HUDEP-2 (cell line): ENCODE measurements around the gene JAK1.
"Not testable (repeated sequence)": the region's sequence is repeated elsewhere in the genome, so short reads cannot be mapped to it uniquely, and the experiment has no call there.

ENCODE experiments used
- DNase-seq, 76 experiments: peaks; one replicate each; lab custom pipeline; 2025; ENCODE audit not compliant: unreplicated experiment in 76 of 76; lab: John Stamatoyannopoulos, UW

Gene JAK1

DNA sequence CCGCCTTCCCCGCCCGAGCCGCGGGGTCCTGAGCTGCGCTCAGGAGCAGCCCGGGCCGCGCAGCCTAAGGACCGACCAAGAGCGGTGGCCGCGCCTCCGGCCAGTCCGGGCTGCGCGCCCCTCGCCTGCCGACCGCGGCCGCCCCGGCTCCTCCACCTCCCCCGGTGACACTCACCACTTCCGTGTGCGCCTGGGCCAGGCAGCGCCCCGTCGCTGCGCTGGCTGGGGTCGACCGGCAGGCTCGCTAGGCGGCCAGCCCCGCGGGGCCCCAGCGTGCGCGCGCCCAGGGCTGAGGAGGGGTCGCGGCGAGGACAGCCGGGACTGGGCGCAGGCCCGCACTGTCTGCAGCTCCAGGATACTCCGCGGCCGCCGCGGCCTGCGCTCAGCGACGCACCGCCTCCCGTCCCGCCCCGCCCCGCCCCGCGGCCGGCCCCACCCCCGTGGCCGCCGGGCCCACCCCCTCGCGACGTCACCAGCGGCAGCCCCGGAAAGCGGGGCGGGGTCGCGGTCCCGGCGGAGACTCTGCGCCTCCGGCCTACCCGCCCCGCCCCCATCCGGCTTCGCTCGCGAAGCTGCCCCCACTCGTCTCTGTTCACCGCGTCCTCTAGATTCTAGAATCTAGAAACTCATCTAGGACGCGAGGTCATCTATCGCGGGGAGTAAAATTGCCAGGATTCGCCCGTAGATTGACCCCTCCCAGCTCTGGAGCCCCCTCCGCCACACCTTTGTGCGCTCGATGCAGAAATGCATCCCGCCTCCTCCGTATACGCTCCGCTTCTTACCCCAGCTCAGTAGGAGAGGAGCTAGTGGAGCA, at the start of gene JAK1:
JAK1 (minus strand) TSS at position 392 of the 814 bp plus-strand sequence. CDS start 80,285 bp downstream, outside the sequence.
- DNase-seq = peak in 64 of 76 experiments; percentile 16 to 82 (median 62)

GRCh38 chr1:65014321-65014720, 48.0 kb upstream of the JAK1 start:
- DNase-seq = no peak

- DNase-seq = no peak
These were observed 45.6 kb upstream of the JAK1 start for GRCh38 chr1:65011983-65012382.

- DNase-seq = no peak
These were observed 43.5 kb upstream of the JAK1 start for GRCh38 chr1:65009724-65010420.

GRCh38 chr1:65009176-65009575, 42.8 kb upstream of the JAK1 start:
- no peak for DNase-seq

DNA sequence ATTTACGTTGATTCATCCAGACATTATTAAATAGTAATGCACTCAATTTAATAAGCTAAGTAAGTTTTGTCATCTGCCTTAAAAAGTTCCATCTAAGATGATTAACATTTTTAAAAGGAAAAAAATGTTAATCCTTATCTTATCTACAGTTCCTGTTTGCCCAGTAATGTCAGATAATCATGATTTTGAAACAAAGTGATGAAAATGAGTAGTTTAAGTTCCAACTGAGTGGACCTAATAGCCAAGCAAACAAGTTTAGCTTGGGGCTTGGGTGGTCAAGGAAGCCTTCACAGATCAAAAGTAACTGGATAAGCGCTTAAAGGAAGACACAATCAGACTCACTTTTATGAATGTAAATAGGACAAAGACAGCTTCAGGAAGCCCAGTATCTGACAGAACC, 40.5 kb upstream of the JAK1 start:
- DNase-seq = no peak

DNA sequence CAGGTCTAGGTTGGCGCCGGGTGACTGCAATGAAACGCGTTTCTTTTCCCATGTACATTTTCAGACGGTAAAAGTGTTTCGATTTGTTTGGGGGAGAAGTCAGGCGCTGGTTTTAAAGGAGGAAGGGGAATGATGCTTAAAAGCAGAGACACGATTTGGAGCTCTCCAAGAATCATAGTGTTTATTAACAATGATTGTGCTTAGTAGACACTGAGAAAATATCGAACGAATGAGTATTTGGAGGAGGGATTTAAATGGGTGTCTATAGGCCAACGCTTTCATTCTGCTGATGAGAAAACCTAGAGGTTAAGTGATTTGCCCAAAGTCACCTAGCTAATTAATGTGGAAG, 36.9 kb upstream of the JAK1 start:
- no peak for DNase-seq

DNA sequence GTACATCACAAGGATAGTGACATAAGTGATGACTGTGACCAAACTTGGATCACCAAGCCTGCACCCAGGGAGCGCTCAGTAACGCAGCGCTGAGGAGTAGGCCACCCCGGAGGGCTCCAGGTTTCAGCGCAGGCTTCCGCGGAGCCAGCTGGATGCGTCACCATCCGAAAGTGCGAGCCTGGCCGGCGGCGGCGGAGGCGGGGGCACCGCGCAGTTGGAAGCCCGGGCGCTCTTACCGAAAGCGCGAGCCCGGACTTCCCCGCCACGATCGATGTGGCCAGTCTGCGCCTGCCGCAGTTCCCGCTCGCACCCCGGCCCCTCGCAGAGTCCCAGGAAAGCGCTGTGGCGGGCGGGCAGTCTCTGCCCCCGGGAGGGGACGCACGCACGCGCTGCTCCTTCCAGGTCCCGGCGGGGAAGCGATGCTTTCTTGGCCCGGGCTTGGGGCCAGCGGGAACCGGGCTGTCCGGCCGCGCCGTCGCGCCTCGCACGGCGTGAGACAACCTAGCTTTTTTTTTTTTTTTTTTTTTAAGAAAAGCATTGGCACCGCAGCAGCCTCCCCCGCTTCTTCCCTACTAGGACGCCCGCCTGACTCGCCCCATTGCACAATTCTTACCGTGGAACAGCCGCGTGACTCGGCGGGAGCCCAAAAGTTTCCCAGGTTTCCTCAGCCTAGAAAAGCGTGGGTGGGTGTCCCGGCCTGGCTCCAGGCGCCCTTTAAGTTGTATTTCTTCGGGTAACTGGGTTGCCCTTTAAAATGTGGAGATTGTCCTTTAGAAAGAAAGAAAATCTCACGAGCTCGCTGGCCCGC, 36.4 kb upstream of the JAK1 start:
- DNase-seq = peak in 6 of 76 experiments; percentile 3 to 23 (median 10)

GRCh38 chr1:65002156-65002507, 35.8 kb upstream of the JAK1 start:
- DNase-seq = no peak

DNA sequence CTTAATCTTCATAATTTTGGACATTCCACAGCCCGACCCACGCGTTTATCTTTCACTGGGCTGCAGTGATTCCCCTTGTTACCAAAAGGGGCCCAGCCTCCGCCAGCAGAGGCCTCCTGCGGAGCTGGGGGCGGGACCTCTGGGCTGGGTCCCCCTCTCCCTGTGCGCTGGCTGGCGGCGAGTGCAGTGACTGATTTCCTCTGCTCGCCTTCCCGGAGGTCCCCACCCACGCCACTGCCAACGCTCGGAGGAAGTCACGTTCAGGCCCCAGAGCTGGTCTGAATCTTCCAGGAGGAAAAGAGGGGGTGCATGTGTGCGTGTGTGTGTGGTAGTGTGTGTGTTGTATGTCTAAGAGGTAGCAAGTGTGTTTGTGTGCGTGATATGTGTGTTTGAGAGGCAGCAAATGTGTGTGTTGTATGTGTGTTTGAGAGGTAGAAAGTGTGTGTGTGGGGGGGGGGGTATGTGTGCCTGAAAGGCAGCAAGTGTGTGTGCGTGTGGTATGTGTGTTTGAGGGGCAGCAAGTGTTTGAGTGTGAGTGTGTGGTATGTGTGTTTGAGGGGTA, 35.0 kb upstream of the JAK1 start:
- peak in 7 of 76 experiments; percentile 6 to 18 (median 13) for DNase-seq

GRCh38 chr1:64998425-64998948, 32.1 kb upstream of the JAK1 start:
- not testable (repeated sequence) for DNase-seq

- no peak for DNase-seq
These were observed 30.4 kb upstream of the JAK1 start for GRCh38 chr1:64996541-64997257.

DNA sequence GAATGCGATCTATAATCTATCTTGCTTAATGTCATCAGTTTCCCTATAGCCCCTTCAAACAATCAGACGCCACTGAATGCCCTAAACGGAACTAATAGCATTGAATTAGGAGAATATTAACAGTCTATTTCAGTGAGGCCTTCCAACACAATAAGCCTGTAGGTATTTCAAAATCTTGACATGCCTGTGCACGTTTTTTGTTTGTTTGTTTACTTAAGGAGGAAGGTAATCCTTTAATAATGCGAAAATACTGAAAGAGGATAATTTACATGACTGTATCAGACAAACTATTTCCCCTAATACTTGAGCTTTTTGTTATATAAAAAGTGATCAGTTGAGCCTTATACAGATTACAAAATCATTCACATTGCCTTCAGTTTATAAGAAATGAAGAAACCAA, 29.0 kb upstream of the JAK1 start:
- no peak for DNase-seq

- DNase-seq = no peak
These were observed 20.8 kb upstream of the JAK1 start for GRCh38 chr1:64986903-64987871.

- no peak for DNase-seq
These were observed 18.4 kb upstream of the JAK1 start for GRCh38 chr1:64984737-64985136.

DNA sequence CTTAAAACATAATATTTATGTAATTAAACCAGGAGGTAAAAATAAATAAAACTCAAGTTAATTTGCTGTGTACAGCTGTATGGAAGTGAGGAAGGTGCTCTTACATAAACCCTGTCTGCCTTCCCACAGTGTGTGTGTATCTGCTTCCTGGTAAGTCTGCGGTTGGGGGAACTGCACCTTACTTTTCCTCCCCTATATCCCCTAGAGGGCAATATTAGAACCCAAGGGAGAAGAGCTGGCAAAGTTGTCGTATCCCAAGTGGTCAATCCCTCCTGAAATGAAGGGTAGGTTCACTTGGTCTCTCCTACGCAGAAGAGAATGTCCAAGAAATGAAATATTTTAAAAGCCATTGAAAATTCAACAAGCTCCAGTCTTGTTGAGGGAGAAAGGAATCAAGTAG, 17.8 kb upstream of the JAK1 start:
- DNase-seq = no peak

GRCh38 chr1:64983110-64983509, 16.8 kb upstream of the JAK1 start:
- no peak for DNase-seq

GRCh38 chr1:64981601-64982533, 15.5 kb upstream of the JAK1 start:
- DNase-seq = no peak
